SK-N-SH (cell line): ENCODE results near the gene PSME2.

Source experiments
- CTCF ChIP-seq: fragments of 200-600 bp; sonication (generic); IDR thresholded peaks from 2 replicates; pipeline ENCODE4 v1.6.1; 2017; ENCODE audit warnings: antibody characterized with exemption, mild to moderate bottlenecking, moderate library complexity
- RCOR1 ChIP-seq: fragments of 150-350 bp; IDR thresholded peaks from 2 replicates; pipeline ENCODE4 v1.6.1; 2017; ENCODE audit warnings: antibody characterized with exemption, low read length

- TF ChIP-seq RCOR1: no peak
- no peak for TF ChIP-seq CTCF
These were observed 30.8 kb upstream of the PSME2 start for GRCh38 chr14:24177041-24177825.
